NCI-H2107 (cell line): Measurements from ENCODE around the gene RIPOR3.
"Not testable (repeated sequence)": the region's sequence is repeated elsewhere in the genome, so short reads cannot be mapped to it uniquely, and the experiment has no call there.

Experiments used
- DNase-seq: peaks from one replicate; lab custom pipeline; 2025; lab: John Stamatoyannopoulos, UW

RIPOR3 gene

GRCh38 chr20:50724112-50724725 is 32.9 kb upstream of the RIPOR3 start:
- DNase-seq: no peak

- DNase-seq: no peak
These were observed 32.3 kb upstream of the RIPOR3 start for GRCh38 chr20:50723672-50724071.

- DNase-seq: no peak
These were observed 31.2 kb upstream of the RIPOR3 start for GRCh38 chr20:50722424-50723155.

GRCh38 chr20:50721881-50722281 is 30.5 kb upstream of the RIPOR3 start:
- DNase-seq: no peak

- DNase-seq: no peak
These were observed 29.2 kb upstream of the RIPOR3 start for GRCh38 chr20:50720582-50720981.

GRCh38 chr20:50720026-50720425 is 28.7 kb upstream of the RIPOR3 start:
- DNase-seq: no peak

- no peak for DNase-seq
These were observed 28.0 kb upstream of the RIPOR3 start for GRCh38 chr20:50719328-50719727.

GRCh38 chr20:50717974-50718761 is 26.8 kb upstream of the RIPOR3 start:
- DNase-seq: peak; percentile 9

GRCh38 chr20:50717312-50717711 is 26.0 kb upstream of the RIPOR3 start:
- DNase-seq: no peak

GRCh38 chr20:50716518-50716917 is 25.2 kb upstream of the RIPOR3 start:
- no peak for DNase-seq

GRCh38 chr20:50715694-50716093 is 24.4 kb upstream of the RIPOR3 start:
- DNase-seq: no peak

GRCh38 chr20:50714426-50714825 is 23.1 kb upstream of the RIPOR3 start:
- DNase-seq: not testable (repeated sequence)

- no peak for DNase-seq
These were observed 22.3 kb upstream of the RIPOR3 start for GRCh38 chr20:50713657-50714101.

GRCh38 chr20:50712771-50713656 is 21.7 kb upstream of the RIPOR3 start:
- no peak for DNase-seq

- DNase-seq: no peak
These were observed 19.9 kb upstream of the RIPOR3 start for GRCh38 chr20:50711113-50711825.

- no peak for DNase-seq
These were observed 19.2 kb upstream of the RIPOR3 start for GRCh38 chr20:50710492-50711063.

GRCh38 chr20:50709636-50709973 is 18.3 kb upstream of the RIPOR3 start:
- DNase-seq: no peak

GRCh38 chr20:50708845-50709635 is 17.7 kb upstream of the RIPOR3 start:
- no peak for DNase-seq

GRCh38 chr20:50704971-50705370 is 13.6 kb upstream of the RIPOR3 start:
- DNase-seq: no peak

GRCh38 chr20:50704514-50704913 is 13.2 kb upstream of the RIPOR3 start:
- DNase-seq: no peak
